ENCODE data around the gene FANK1. TPM values are rescaled to one million over a fixed set of nuclear protein-coding genes. Genes with fewer than 3 reads are reported as not detected.
A peak's percentile ranks its signal among the peaks of the same experiment; 100 is the strongest.

FANK1 gene
- total RNA-seq, 2 donors from 2014 or later = 1.1 TPM; not detected in 1

GRCh38 chr10:126013489-126014281 is 117.3 kb downstream of the FANK1 start:
- Mint-ChIP-seq H3K36me3 (ENCODE audit: insufficient read depth in 2 of 2) (no peaks in the 10 kb centered on the region), H3K4me3 (peak overlapping the region in 1 of 2 donors; percentile 1), H3K4me1 (ENCODE audit: low read depth) (peaks cover 9% of the 10 kb centered on the region), H3K27ac (no peak overlapping the region), H3K27me3 (ENCODE audit: low read depth) (peaks cover 4% of the 10 kb centered on the region), H3K9me3 (no peaks in the 10 kb centered on the region)
- DNase-seq = peak; percentile 8 to 20
- peak; percentile 62 to 95 for ATAC-seq (replicated peaks in 1 of 2)

GRCh38 chr10:126014309-126014708 is 117.9 kb downstream of the FANK1 start:
- peaks cover 9% of the 10 kb centered on the region for H3K4me1 Mint-ChIP-seq (ENCODE audit: low read depth)
- H3K9me3 Mint-ChIP-seq = no peaks in the 10 kb centered on the region
- H3K27ac Mint-ChIP-seq = no peak overlapping the region
- DNase-seq (no peak), ATAC-seq (replicated peaks in 1 of 2) (no peak)
- no peaks in the 10 kb centered on the region for H3K36me3 Mint-ChIP-seq (ENCODE audit: insufficient read depth in 2 of 2)
- H3K27me3 Mint-ChIP-seq (ENCODE audit: low read depth) = no peaks in the 10 kb centered on the region
- H3K4me3 Mint-ChIP-seq = no peak overlapping the region

GRCh38 chr10:126015413-126015812 is 119.0 kb downstream of the FANK1 start:
- ATAC-seq (replicated peaks in 1 of 2) (no peak), DNase-seq (no peak)
- no peak overlapping the region for H3K4me3 Mint-ChIP-seq
- no peaks in the 10 kb centered on the region for H3K36me3 Mint-ChIP-seq (ENCODE audit: insufficient read depth in 2 of 2)
- no peak overlapping the region for H3K27ac Mint-ChIP-seq
- no peaks in the 10 kb centered on the region for H3K9me3 Mint-ChIP-seq
- peaks cover 9% of the 10 kb centered on the region for H3K4me1 Mint-ChIP-seq (ENCODE audit: low read depth)
- H3K27me3 Mint-ChIP-seq (ENCODE audit: low read depth) = no peaks in the 10 kb centered on the region

- Mint-ChIP-seq H3K9me3 (no peaks in the 10 kb centered on the region), H3K4me3 (no peak overlapping the region), H3K27ac (no peak overlapping the region), H3K4me1 (ENCODE audit: low read depth) (peaks cover 9% of the 10 kb centered on the region), H3K27me3 (ENCODE audit: low read depth) (no peaks in the 10 kb centered on the region), H3K36me3 (ENCODE audit: insufficient read depth in 2 of 2) (no peaks in the 10 kb centered on the region)
- DNase-seq = no peak
- no peak for ATAC-seq (replicated peaks in 1 of 2)
Observed at GRCh38 chr10:126016156-126016805, 119.9 kb downstream of the FANK1 start.

- Mint-ChIP-seq H3K4me1 (ENCODE audit: low read depth) (peaks cover 9% of the 10 kb centered on the region), H3K4me3 (no peak overlapping the region), H3K27ac (no peak overlapping the region), H3K36me3 (ENCODE audit: insufficient read depth in 2 of 2) (no peaks in the 10 kb centered on the region), H3K9me3 (no peaks in the 10 kb centered on the region), H3K27me3 (ENCODE audit: low read depth) (no peaks in the 10 kb centered on the region)
- ATAC-seq (replicated peaks in 1 of 2) (no peak), DNase-seq (no peak)
Observed at GRCh38 chr10:126016882-126017281, 120.5 kb downstream of the FANK1 start.

GRCh38 chr10:126017961-126018560 is 121.7 kb downstream of the FANK1 start:
- no peak for ATAC-seq (replicated peaks in 1 of 2)
- no peaks in the 10 kb centered on the region for H3K36me3 Mint-ChIP-seq (ENCODE audit: insufficient read depth in 2 of 2)
- no peaks in the 10 kb centered on the region for H3K9me3 Mint-ChIP-seq
- H3K4me3 Mint-ChIP-seq = no peak overlapping the region
- no peak for DNase-seq
- H3K27me3 Mint-ChIP-seq (ENCODE audit: low read depth) = no peaks in the 10 kb centered on the region
- H3K27ac Mint-ChIP-seq = no peak overlapping the region
- H3K4me1 Mint-ChIP-seq (ENCODE audit: low read depth) = peaks cover 9% of the 10 kb centered on the region

- H3K36me3 Mint-ChIP-seq (ENCODE audit: insufficient read depth in 2 of 2) = peaks cover 0 to 1% of the 10 kb centered on the region in 2 donors
- H3K9me3 Mint-ChIP-seq = peaks cover 2% of the 10 kb centered on the region in 2 donors
- H3K4me3 Mint-ChIP-seq = no peak overlapping the region
- no peaks in the 10 kb centered on the region for H3K4me1 Mint-ChIP-seq (ENCODE audit: low read depth)
- DNase-seq (no peak), ATAC-seq (replicated peaks in 1 of 2) (no peak)
- peaks cover 20% of the 10 kb centered on the region for H3K27me3 Mint-ChIP-seq (ENCODE audit: low read depth)
- no peak overlapping the region for H3K27ac Mint-ChIP-seq
Observed at GRCh38 chr10:126021833-126022500, 125.6 kb downstream of the FANK1 start.

GRCh38 chr10:126022841-126023240 is 126.5 kb downstream of the FANK1 start:
- no peaks in the 10 kb centered on the region for H3K4me1 Mint-ChIP-seq (ENCODE audit: low read depth)
- H3K27me3 Mint-ChIP-seq (ENCODE audit: low read depth) = peaks cover 20% of the 10 kb centered on the region
- peaks cover 1 to 3% of the 10 kb centered on the region in 2 donors for H3K36me3 Mint-ChIP-seq (ENCODE audit: insufficient read depth in 2 of 2)
- DNase-seq = no peak
- H3K4me3 Mint-ChIP-seq = no peak overlapping the region
- peaks cover 2 to 4% of the 10 kb centered on the region in 2 donors for H3K9me3 Mint-ChIP-seq
- no peak overlapping the region for H3K27ac Mint-ChIP-seq
- no peak for ATAC-seq (replicated peaks in 1 of 2)

- H3K27ac Mint-ChIP-seq = no peak overlapping the region
- no peak for DNase-seq
- H3K4me3 Mint-ChIP-seq = no peak overlapping the region
- H3K36me3 Mint-ChIP-seq (ENCODE audit: insufficient read depth in 2 of 2) = peaks cover 4 to 7% of the 10 kb centered on the region in 2 donors
- no peak for ATAC-seq (replicated peaks in 1 of 2)
- H3K9me3 Mint-ChIP-seq = peaks cover 4 to 14% of the 10 kb centered on the region in 2 donors
- no peaks in the 10 kb centered on the region for H3K4me1 Mint-ChIP-seq (ENCODE audit: low read depth)
- H3K27me3 Mint-ChIP-seq (ENCODE audit: low read depth) = peaks cover 28% of the 10 kb centered on the region
Observed at GRCh38 chr10:126027692-126028091, 131.3 kb downstream of the FANK1 start.

- no peak for ATAC-seq (replicated peaks in 1 of 2)
- Mint-ChIP-seq H3K27me3 (ENCODE audit: low read depth) (peaks cover 23% of the 10 kb centered on the region), H3K4me1 (ENCODE audit: low read depth) (no peaks in the 10 kb centered on the region), H3K27ac (no peak overlapping the region), H3K9me3 (peaks cover 6 to 16% of the 10 kb centered on the region in 2 donors), H3K36me3 (ENCODE audit: insufficient read depth in 2 of 2) (peaks cover 6 to 7% of the 10 kb centered on the region in 2 donors), H3K4me3 (no peak overlapping the region)
- no peak for DNase-seq
Observed at GRCh38 chr10:126029999-126030398, 133.6 kb downstream of the FANK1 start.

GRCh38 chr10:126034586-126034985 is 138.2 kb downstream of the FANK1 start:
- Mint-ChIP-seq H3K27me3 (ENCODE audit: low read depth) (peaks cover 6% of the 10 kb centered on the region), H3K4me1 (ENCODE audit: low read depth) (no peaks in the 10 kb centered on the region), H3K9me3 (peaks cover 4 to 5% of the 10 kb centered on the region in 2 donors), H3K27ac (no peak overlapping the region), H3K4me3 (no peak overlapping the region), H3K36me3 (ENCODE audit: insufficient read depth in 2 of 2) (peaks cover 1 to 4% of the 10 kb centered on the region in 2 donors)
- no peak for ATAC-seq (replicated peaks in 1 of 2)
- DNase-seq = no peak

GRCh38 chr10:126036515-126036914 is 140.2 kb downstream of the FANK1 start:
- Mint-ChIP-seq H3K4me1 (ENCODE audit: low read depth) (peaks cover 6% of the 10 kb centered on the region), H3K27ac (no peak overlapping the region), H3K27me3 (ENCODE audit: low read depth) (no peaks in the 10 kb centered on the region), H3K9me3 (peaks cover 2 to 10% of the 10 kb centered on the region in 2 donors), H3K36me3 (ENCODE audit: insufficient read depth in 2 of 2) (peaks cover 1 to 2% of the 10 kb centered on the region in 2 donors), H3K4me3 (no peak overlapping the region)
- no peak for ATAC-seq (replicated peaks in 1 of 2)
- DNase-seq = no peak

GRCh38 chr10:126037946-126038345 is 141.6 kb downstream of the FANK1 start:
- H3K27ac Mint-ChIP-seq = no peak overlapping the region

More at GRCh38 chr10:126037946-126038345, 141.6 kb downstream of the FANK1 start:
- ATAC-seq (replicated peaks in 1 of 2) = no peak
- peaks cover 15% of the 10 kb centered on the region for H3K4me1 Mint-ChIP-seq (ENCODE audit: low read depth)
- H3K27me3 Mint-ChIP-seq (ENCODE audit: low read depth) = no peaks in the 10 kb centered on the region
- peaks cover 1 to 2% of the 10 kb centered on the region in 2 donors for H3K36me3 Mint-ChIP-seq (ENCODE audit: insufficient read depth in 2 of 2)
- DNase-seq = no peak
- H3K4me3 Mint-ChIP-seq = no peak overlapping the region
- H3K9me3 Mint-ChIP-seq = peaks cover 2 to 10% of the 10 kb centered on the region in 2 donors
